Fibroblast of the aortic adventitia (primary cell): Measurements from ENCODE around the gene DST. TPM values are rescaled to one million over a fixed set of nuclear protein-coding genes. Genes with fewer than 3 reads are reported as not detected.
A peak's percentile ranks its signal among the peaks of the same experiment; 100 is the strongest.

Source experiments
- DNase-seq: peaks from one replicate; pipeline ENCODE4 v3.0.0-alpha.2; 2010; ENCODE audit warnings: low read depth
- H3K4me3 ChIP-seq: 2 replicates; pipeline ENCODE4 v1.5.1; 2011; ENCODE audit warnings: low read depth, mild to moderate bottlenecking, control low read depth, low read length, moderate library complexity
- CTCF ChIP-seq: IDR thresholded peaks from 2 replicates; pipeline ENCODE4 v1.5.1; 2011; ENCODE audit warnings: mild to moderate bottlenecking, low read length, control low read depth, inconsistent platforms; ENCODE audit not compliant: insufficient read depth
- total RNA-seq: library from RNA; depleted of rRNA; stranded (reverse); fragments of >200 nt; gene quantifications from 2 replicates; pipeline ENCODE4 v1.2.3, GENCODE V29; 2012; ENCODE audit warnings: low replicate concordance

Gene DST
- total RNA-seq, 1 donor = 505 TPM

GRCh38 chr6:56416247-56416646 is 226.4 kb downstream of the DST start:
- no peak for TF ChIP-seq CTCF
- H3K4me3 ChIP-seq = no peak overlapping the region
- DNase-seq = peak; percentile 83

GRCh38 chr6:56408976-56409375 is 233.7 kb downstream of the DST start:
- H3K4me3 ChIP-seq = no peak overlapping the region
- no peak for TF ChIP-seq CTCF
- DNase-seq = no peak
